ENCODE measurements around the gene BRSK2. TPM values are rescaled to one million over a fixed set of nuclear protein-coding genes. Genes with fewer than 3 reads are reported as not detected.
"Not testable (repeated sequence)": the region's sequence is repeated elsewhere in the genome, so short reads cannot be mapped to it uniquely, and the experiment has no call there.

The BRSK2 gene
- total RNA-seq, 1 experiment from 2014 or later: 2.5 TPM

- not testable (repeated sequence) for DNase-seq (ENCODE audit: low spot score)
Observed at GRCh38 chr11:1409852-1410125, 20.1 kb downstream of the BRSK2 start.

GRCh38 chr11:1410366-1411291 lies 20.9 kb downstream of the BRSK2 start:
- no peak for DNase-seq (ENCODE audit: low spot score)

GRCh38 chr11:1411301-1411700 lies 21.6 kb downstream of the BRSK2 start:
- no peak for DNase-seq (ENCODE audit: low spot score)

GRCh38 chr11:1411739-1412138 lies 22.0 kb downstream of the BRSK2 start:
- not testable (repeated sequence) for DNase-seq (ENCODE audit: low spot score)

- no peak for DNase-seq (ENCODE audit: low spot score)
Observed at GRCh38 chr11:1412377-1413095, 22.8 kb downstream of the BRSK2 start.

- DNase-seq (ENCODE audit: low spot score): no peak
Observed at GRCh38 chr11:1414650-1415049, 24.9 kb downstream of the BRSK2 start.

- DNase-seq (ENCODE audit: low spot score): no peak
Observed at GRCh38 chr11:1415631-1416030, 25.9 kb downstream of the BRSK2 start.

GRCh38 chr11:1418192-1418795 lies 28.6 kb downstream of the BRSK2 start:
- DNase-seq (ENCODE audit: low spot score): not testable (repeated sequence)

- no peak for DNase-seq (ENCODE audit: low spot score)
Observed at GRCh38 chr11:1419811-1420210, 30.1 kb downstream of the BRSK2 start.

GRCh38 chr11:1421291-1421690 lies 31.6 kb downstream of the BRSK2 start:
- DNase-seq (ENCODE audit: low spot score): no peak

- no peak for DNase-seq (ENCODE audit: low spot score)
Observed at GRCh38 chr11:1422481-1422880, 32.7 kb downstream of the BRSK2 start.

- DNase-seq (ENCODE audit: low spot score): no peak
Observed at GRCh38 chr11:1422981-1423380, 33.2 kb downstream of the BRSK2 start.

- not testable (repeated sequence) for DNase-seq (ENCODE audit: low spot score)
Observed at GRCh38 chr11:1423406-1423805, 33.7 kb downstream of the BRSK2 start.

GRCh38 chr11:1425006-1425405 lies 35.3 kb downstream of the BRSK2 start:
- DNase-seq (ENCODE audit: low spot score): no peak

- no peak for DNase-seq (ENCODE audit: low spot score)
Observed at GRCh38 chr11:1425439-1425838, 35.7 kb downstream of the BRSK2 start.

- DNase-seq (ENCODE audit: low spot score): no peak
Observed at GRCh38 chr11:1428762-1429316, 39.1 kb downstream of the BRSK2 start.

- no peak for DNase-seq (ENCODE audit: low spot score)
Observed at GRCh38 chr11:1433568-1433967, 43.8 kb downstream of the BRSK2 start.

GRCh38 chr11:1433977-1434640 lies 44.4 kb downstream of the BRSK2 start:
- no peak for DNase-seq (ENCODE audit: low spot score)

- DNase-seq (ENCODE audit: low spot score): not testable (repeated sequence)
Observed at GRCh38 chr11:1435479-1435819, 45.7 kb downstream of the BRSK2 start.

- no peak for DNase-seq (ENCODE audit: low spot score)
Observed at GRCh38 chr11:1435820-1436467, 46.2 kb downstream of the BRSK2 start.

- DNase-seq (ENCODE audit: low spot score): no peak
Observed at GRCh38 chr11:1436468-1437039, 46.8 kb downstream of the BRSK2 start.

Measured in H4 (cell line).